ENCODE results near the gene SLC9A4.

SLC9A4 gene

GRCh38 chr2:102502576-102502975 is 29.6 kb downstream of the SLC9A4 start:
- FAIRE-seq = no peak

DNA sequence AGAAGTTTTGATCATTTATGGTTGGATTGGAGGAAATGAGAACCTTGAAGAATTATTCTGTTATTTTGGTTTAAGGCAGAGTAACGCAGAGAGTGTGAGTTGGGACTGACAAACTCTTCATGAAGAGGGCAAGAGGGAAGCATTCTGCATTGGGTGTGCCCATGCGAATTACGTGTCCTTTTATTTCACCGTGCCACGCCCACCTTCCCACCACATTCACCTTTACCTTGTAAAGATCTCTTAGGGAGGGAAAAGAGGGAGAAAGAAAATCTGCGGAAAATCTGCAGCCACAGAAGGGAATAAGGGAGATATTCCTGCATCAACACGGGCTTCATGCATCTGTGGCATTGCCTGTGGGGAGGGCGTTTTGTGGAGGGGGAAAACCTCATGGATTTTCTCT is 31.8 kb downstream of the SLC9A4 start:
- FAIRE-seq = no peak

GRCh38 chr2:102505290-102505689 is 32.3 kb downstream of the SLC9A4 start:
- no peak for FAIRE-seq

- FAIRE-seq = no peak
Observed at GRCh38 chr2:102506743-102507142, 33.7 kb downstream of the SLC9A4 start.

DNA sequence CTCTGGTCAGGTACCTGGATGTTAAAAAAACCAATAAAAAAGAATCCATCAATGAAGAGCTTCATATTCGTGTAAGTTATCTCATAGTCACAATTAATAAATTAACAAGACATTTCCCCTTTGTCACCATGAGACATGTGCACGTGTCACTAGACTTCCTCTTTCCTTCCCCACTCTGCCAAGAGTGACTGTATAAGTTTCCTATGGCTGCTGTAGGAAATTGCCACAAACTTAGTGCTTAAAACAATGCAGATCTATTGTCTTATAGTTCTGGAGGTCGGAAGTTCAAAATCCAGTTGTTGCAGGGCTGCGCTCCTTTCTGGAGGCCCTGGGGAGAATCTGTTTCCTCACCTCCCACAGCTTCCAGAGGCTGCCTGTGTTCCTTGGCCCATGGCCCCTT is 35.8 kb downstream of the SLC9A4 start:
- FAIRE-seq = no peak

GRCh38 chr2:102509749-102510148 is 36.7 kb downstream of the SLC9A4 start:
- no peak for FAIRE-seq

GRCh38 chr2:102510791-102511575 is 38.0 kb downstream of the SLC9A4 start:
- peak; percentile 67 for FAIRE-seq

DNA sequence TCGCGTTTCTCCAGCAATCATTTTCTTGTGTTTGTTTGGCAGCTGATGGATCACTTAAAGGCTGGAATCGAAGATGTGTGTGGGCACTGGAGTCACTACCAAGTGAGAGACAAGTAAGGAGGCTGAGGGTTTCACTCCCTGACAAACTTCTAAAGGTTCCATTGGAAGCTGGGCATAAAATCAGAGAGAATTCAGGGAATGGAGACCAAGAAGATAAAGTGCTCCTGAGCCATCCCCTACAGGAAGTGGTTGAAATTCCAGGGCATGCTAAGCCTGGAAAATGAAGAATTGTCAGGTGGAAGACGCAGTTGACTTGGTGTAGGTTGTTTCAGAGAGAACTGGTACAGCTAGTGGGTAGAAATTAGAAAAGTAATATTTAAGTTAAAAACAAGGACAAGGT is 39.1 kb downstream of the SLC9A4 start:
- FAIRE-seq = no peak

- no peak for FAIRE-seq
Observed at GRCh38 chr2:102513355-102513939, 40.4 kb downstream of the SLC9A4 start.

DNA sequence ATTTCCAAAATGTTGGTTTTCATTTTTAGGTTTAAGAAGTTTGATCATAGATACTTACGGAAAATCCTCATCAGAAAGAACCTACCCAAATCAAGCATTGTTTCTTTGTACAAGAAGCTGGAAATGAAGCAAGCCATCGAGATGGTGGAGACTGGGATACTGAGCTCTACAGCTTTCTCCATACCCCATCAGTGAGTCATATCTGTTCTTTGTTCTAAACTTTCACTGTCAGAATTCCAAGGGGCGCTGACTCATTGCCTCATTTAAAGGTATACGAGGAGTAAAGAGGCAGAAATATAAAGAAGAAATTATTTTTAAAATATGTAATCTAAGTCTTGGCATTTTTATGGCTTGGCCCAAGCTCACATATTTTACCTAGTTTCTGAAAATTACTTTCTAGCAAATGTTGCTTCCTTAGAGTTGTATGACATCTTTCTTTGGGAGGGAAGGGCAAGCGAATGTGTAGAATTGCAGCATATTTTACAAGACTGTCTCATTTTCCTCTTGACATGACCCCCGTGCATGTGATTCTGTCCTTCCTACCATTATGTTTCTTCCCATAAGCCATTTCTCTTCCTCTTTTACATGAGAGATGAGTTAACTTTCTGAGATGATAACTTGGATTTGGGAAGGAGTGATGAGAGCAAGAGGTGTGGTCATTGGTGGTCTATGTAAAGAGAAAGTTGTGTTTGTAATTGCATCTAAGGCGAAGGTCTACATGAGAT is 41.2 kb downstream of the SLC9A4 start:
- FAIRE-seq = no peak

GRCh38 chr2:102515851-102516250 is 42.8 kb downstream of the SLC9A4 start:
- no peak for FAIRE-seq

- FAIRE-seq = no peak
Observed at GRCh38 chr2:102518170-102518569, 45.1 kb downstream of the SLC9A4 start.

GRCh38 chr2:102520009-102520408 is 47.0 kb downstream of the SLC9A4 start:
- no peak for FAIRE-seq

DNA sequence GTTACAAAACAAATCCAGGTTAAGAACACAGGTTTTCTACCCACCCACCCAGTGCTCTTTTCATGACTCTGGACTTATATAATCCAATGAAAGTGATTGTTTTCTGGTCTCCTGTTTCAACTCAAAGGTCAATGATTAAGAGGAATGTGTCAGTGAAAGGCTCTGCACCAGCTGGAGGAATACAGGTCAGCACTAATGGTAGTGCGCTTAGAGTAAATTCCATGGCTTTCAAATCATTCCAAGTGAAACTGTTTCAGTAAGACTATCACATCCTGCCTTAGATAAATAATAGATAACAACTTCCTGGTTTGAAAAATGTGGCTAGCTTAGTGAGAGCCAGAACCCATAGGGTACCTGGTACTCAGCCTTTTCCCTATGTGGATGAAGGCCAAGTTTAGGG is 47.8 kb downstream of the SLC9A4 start:
- no peak for FAIRE-seq

DNA sequence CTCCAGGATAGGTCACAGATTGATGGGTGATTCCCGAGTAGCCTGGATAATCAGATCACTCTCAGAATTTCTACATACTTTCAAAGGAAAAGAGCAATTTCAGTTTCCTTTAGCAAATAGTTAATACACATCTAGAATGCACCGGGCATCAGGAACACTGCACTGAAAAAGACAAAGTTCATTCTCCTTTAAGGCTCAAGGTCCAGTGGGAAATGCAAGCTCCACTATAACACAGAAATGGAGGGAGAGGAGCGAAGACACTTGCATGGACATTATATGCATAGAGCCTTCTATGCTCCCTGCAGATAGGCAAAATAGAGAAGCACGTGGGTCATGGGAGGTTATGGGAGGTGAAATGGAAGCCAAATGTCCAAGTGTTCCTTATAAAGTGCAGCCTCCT is 49.1 kb downstream of the SLC9A4 start:
- no peak for FAIRE-seq

- no peak for FAIRE-seq
Observed at GRCh38 chr2:102522890-102523289, 49.9 kb downstream of the SLC9A4 start.

DNA sequence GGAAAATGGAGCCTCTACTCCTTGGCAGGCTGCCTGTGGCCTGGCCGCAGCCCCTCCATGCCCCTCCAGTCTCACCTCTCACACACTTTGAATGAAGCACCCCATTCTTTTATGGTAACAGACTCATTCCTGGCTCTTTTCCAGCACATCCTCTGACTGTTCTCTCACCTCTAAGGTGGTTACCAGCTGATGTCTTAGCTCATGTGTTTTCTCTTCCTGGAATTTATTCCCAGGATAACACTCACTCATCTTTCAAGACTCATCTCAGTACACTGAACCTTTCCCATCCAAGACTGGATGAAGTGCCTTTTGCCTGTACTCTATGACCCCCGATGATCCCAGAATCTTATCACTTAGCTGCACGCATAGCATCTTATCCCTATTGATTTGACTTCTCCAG is 50.6 kb downstream of the SLC9A4 start:
- no peak for FAIRE-seq

DNA sequence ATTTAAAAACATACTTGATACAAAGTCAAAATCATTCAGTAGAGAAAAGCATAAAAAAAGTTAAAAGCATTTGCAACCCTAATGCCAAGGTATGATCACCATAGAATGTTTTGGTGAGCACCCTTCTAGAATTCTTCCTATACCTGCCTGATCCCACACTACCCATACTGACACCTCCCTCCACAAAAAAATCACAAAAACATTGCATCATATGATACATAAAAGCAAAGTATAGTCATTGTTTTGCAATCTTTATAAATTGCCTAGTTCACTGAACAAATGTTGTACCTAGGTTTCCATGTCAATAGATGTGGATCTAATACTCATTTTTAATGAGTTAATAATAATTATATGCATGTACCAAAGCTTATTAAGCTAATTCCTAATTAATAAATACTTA is 54.1 kb downstream of the SLC9A4 start:
- no peak for FAIRE-seq

DNA sequence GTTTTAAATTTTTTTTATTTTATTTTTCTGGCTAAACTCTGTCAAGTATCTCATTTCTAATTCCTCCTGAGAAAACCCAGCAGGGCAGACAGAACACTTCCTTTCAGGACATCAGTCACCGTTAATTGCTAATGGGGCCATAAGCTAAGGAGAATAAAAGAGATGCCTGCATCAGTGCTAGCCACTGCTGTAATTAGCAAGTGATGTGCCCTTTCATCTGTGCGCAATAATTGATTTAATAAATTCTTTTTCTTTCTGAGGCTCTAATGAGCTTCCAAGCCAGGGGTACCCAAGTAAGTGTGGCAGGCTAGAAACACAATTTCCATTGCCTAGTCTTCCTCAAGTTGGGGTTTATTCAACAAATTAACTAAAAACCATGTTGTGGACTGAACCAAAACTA is 65.5 kb downstream of the SLC9A4 start:
- no peak for FAIRE-seq

- FAIRE-seq = no peak
Observed at GRCh38 chr2:102540882-102541281, 67.9 kb downstream of the SLC9A4 start.

DNA sequence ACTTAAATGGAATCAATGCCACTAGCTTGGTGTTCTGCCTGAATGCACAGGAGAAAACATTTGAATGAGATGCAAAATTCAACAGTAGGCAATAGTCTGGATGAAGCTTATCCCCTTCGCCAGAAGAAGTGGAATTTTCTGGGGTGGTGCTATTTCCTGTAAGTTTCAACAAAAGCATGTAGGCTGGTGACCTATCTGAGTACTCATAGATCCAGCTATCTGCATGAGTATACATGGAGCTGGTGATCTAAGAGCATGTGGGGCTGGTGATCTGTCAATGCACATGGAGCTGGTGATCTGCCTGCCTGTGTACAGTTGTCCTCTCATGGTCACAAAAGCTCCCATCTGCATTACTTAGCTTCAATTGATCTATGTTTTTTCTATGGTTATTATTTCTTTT is 71.2 kb downstream of the SLC9A4 start:
- no peak for FAIRE-seq

DNA sequence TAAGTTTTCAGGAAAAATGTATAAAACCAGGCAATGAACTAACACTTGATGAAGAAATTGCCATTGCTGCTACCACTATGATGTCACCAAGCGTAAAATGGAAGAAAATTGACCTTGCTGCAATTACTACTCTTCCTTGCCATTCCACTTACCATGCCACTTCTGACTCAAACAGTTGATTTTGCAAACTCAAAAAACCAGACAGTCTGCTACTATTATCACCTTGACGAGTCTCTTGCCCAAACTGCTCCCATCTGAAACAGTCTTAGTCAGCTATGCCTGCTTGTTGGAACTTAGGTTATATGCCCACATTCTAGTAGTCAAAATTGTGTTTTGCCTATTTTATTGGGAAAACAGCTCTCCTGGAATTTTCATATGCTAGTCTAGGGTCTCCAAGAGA is 74.4 kb downstream of the SLC9A4 start:
- FAIRE-seq = no peak

GRCh38 chr2:102549027-102549426 is 76.0 kb downstream of the SLC9A4 start:
- no peak for FAIRE-seq

- FAIRE-seq = no peak
Observed at GRCh38 chr2:102550151-102550550, 77.1 kb downstream of the SLC9A4 start.

All from TTC549 (cell line).